HG02798 (cell line): ENCODE data around the gene ANKS1A.

Experiments
- ATAC-seq: cut with Tn5 transposase; IDR thresholded peaks from one replicate; pipeline ENCODE4 v1.9.1; 2021; ENCODE audit warnings: mild to moderate bottlenecking; ENCODE audit not compliant: unreplicated experiment, poor library complexity

Gene ANKS1A

GRCh38 chr6:35016502-35017321, 127.7 kb downstream of the ANKS1A start:
- ATAC-seq, result no peak

GRCh38 chr6:35017411-35018181, 128.5 kb downstream of the ANKS1A start:
- no peak for ATAC-seq

DNA sequence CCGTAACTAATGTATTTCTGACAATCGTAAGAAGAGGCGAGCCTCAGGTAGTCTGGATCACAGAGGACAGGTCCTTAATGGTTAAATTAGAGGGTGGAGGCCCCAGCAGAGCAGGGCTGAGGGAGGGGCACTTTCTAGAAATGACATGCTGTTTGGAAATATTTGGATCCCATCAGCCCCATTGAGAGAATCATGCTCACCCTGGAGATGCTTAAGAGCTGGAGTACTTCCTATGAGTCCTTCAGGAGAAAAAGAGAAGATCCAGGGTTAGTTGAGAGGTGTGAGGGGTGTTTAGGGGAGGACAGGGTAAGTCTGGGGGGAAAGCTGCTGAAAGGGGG, 129.1 kb downstream of the ANKS1A start:
- ATAC-seq, result no peak

GRCh38 chr6:35018746-35019145, 129.7 kb downstream of the ANKS1A start:
- ATAC-seq, result no peak

- ATAC-seq, result no peak
Measured at GRCh38 chr6:35019171-35019570, 130.1 kb downstream of the ANKS1A start.

DNA sequence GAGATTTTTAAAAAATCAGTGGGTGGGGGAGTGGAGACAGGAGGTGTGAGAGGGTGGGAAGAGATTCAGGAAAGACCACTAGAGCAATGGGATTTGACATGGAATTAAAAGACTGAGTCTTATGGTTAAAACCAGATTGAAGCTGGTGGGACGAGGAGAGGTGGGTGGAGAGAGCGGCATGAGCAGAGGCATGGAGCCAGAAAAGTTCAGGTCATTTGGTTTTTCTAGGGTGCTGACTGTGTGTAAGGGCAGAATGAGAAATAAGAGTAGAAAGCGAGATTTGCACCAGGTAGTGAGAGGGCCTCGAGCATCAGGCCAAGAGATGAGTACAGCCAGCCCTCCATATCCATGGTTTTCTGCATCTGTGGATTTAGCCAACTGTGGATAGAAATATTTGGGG, 130.8 kb downstream of the ANKS1A start:
- ATAC-seq, result no peak

- ATAC-seq, result no peak
Measured at GRCh38 chr6:35021004-35021403, 131.9 kb downstream of the ANKS1A start.

DNA sequence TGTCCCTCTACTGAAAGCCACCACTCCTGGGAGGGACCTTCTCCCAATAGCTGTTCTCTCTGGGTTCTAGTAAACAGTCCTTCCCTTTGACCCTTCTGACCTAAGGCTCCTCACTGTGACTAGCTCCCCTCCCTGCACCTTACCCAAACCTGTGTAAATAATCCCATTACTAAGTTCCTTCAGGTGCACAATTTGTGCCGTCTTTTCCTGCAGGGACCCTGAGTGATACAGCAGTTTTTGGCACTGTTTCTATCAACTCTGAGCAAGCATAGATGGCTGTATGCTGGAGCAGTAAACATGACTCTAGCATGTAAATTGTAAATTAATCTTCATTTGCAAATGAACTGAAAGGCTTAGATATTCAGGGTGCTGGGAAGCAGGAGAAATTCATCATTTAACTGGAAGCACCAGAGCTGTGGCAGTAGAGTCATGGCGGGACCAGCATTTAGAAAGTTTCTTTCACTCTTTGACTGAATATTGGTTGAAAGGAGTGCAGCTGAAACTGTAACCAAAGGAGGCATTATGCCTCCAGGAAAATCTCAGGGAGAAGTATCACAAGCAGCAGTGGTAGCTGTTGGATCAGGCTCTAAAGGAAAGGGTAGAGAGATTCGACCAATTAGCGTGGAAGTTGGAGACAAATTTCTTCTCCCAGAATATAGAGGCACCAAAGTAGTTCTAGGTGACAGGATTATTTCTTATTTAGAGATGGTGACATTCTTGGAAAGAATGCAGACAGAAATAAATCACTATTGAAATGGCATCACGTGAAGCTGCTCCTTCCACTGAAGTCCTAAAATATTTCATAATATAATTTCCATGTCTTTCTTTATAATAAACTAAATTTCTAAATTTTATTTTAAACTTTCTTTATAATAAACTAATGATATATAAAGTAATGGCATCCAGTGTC, 134.3 kb downstream of the ANKS1A start:
- ATAC-seq, result no peak

DNA sequence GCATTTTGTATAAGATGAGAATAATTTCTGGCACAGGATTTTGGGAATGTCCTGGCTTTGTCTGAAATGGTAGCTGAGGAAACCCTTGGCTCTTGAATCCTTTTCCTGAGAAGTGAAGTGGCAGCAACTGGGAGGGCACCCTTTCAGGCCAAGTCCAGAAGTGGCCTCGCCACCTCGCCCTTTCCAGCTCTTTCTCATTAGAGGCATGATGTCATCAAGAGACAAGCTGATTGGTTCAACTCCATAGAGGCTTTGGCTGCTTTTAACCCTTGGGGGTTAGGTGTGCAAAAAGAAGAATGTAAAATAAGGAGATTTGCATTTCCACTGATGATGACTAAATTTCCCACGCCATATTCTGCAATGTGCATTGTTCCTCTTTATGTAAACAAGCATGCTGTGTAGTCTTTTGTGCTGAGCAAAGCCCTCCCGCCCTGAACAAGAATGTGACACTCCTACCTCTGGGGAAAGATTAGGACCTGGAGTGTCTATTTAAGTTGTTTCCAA, 135.5 kb downstream of the ANKS1A start:
- ATAC-seq, result no peak

DNA sequence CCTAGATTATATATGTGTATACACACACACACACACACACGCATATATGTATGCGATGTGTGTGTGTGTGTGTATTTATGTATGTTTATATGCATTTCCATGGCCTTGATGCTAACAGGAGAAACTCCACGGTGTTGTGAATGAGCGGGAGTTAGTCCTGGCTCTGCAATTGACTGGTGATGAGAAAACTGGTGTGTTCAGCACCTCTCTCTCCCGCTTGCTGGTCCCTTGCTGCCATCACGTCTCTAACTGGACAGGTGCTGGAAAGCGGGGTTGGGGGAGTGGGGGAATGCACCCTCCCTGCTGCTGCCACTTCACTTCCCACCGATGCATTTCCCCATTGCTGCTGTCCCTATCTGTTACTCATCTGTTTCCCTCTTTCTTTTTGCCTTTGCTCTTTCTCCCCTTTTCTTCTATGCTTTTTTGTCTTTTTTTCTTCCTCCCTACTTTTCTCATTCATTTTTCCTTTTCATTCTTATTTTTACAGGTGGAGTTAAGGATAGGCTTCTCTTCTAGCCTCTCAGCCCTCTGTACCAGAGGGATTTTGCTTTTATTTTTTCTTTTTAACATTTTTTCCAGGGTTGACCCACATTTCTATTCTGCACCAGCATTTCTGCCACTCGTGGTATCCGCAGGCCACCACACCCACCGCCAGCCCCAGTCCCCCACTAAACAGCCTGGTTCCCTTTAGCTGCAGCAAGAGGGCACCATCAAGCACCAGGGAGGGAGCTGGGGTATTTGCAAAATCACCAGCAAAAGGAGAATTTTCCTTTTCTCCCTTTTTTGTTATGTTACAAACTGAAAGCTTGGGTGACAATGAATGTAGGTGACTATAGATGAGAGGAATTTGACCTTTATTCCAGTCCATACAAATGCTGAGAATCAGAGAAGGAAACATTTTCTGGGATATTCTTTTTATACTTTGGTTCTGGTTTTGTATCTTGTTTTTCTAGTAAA, 136.5 kb downstream of the ANKS1A start:
- no peak for ATAC-seq

GRCh38 chr6:35026434-35027222, 137.6 kb downstream of the ANKS1A start:
- no peak for ATAC-seq

DNA sequence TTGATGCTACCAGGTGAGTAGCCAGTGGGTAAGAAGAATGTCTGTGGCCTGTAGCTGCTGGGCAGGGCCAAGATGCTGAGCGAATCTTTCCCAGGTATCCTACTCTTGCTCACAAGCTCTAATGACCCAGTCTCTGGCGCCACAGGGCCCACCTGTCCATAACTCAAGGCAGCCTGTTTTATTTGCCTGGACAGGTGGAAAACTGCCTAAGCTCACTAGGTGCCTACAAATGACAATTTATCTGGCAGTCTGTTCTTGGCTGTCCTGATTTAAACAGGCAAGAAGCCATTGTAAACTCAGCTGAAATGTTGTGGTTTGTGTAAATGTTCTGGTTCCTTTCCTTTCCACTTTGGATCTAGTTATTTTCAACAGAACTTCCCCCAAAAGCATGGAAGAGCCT, 138.8 kb downstream of the ANKS1A start:
- ATAC-seq, result no peak

DNA sequence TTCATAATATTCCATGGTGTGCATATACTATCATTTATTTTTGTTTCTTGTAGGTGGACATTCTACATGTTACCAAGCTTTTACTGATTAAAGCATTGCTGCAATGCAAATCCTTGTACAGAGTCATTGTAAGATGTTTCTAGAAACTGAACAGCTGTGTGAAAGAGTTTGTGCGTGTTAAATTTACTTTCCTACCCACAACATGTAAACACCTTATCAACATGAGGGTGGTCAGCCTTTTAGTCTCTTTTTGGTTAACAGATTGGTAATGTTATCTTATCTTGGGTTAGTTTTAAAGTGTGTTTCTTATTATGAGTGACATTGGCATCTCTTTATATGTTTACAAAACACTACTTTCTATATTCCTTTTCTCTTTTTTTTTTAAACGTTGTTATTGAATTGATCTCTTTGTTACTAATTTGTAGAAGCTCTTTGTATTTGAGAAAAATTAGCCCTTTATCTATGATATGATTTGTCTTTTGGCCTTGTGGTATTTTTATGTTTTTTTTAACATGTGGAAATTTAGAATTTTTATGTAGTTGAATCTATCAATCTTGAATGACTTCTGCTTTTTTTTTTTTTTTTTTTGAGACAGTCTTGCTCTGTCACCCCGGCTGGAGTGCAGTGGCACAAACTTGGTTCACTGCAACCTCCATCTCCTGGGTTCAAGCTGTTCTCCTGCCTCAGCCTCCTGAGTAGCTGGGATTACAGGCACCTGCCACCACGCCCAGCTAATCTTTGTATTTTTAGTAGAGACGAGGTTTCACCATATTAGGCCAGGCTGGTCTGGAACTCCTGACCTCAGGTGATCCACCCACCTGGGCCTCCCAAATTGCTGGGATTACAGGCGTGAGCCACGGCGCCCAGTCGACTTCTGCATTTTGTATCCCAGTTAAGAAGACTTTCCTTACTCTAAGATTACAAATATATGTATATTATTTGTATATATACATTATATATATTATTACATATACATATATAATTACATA, 140.0 kb downstream of the ANKS1A start:
- ATAC-seq, result no peak

DNA sequence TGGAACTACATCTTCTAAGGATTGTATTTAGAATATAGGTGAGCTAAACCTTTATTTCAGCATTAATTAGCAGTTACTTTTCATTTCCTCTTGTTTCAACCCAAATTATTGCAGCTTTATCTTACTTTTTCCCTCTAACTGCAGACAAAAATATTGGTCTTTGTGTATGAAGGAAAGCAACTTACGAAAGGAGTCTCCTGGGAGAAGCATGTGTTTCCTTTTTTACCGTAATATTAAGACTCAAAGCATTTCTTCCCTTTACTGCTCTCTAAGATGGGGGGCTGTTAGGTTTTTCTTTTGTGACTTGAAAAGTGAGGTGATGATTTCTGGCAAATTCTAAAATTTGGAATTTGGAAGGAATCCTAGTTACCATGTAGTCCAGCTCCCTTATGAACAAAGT, 141.0 kb downstream of the ANKS1A start:
- no peak for ATAC-seq

- no peak for ATAC-seq
Measured at GRCh38 chr6:35031611-35032529, 142.8 kb downstream of the ANKS1A start.

DNA sequence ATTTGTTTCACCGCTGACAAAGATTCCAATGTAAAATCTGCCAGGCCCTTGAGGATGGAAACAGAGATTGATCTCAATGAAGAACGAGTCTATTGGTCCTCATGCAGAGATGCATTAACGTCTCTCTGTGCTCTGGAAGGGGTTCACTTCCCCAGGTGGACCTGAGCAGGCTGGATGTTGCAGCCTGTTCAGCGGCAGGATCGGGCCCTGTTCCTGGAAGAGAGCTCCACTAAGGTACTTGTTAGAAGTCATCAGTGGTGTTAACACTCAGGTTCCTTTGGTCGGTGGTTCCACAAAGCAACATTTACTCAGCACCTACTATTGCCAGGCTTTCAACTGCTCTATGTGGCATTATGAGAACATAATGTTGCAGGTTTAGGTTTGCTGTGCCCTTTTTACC, 144.6 kb downstream of the ANKS1A start:
- no peak for ATAC-seq
